HG03342 (cell line): ENCODE results near the gene CPT1B.
"Not testable (repeated sequence)": the region's sequence is repeated elsewhere in the genome, so short reads cannot be mapped to it uniquely, and the experiment has no call there.

Experiments used
- ATAC-seq: cut with Tn5 transposase; IDR thresholded peaks from one replicate; pipeline ENCODE4 v1.9.1; 2021; ENCODE audit warnings: mild to moderate bottlenecking, moderate library complexity; ENCODE audit not compliant: unreplicated experiment

Gene CPT1B

DNA sequence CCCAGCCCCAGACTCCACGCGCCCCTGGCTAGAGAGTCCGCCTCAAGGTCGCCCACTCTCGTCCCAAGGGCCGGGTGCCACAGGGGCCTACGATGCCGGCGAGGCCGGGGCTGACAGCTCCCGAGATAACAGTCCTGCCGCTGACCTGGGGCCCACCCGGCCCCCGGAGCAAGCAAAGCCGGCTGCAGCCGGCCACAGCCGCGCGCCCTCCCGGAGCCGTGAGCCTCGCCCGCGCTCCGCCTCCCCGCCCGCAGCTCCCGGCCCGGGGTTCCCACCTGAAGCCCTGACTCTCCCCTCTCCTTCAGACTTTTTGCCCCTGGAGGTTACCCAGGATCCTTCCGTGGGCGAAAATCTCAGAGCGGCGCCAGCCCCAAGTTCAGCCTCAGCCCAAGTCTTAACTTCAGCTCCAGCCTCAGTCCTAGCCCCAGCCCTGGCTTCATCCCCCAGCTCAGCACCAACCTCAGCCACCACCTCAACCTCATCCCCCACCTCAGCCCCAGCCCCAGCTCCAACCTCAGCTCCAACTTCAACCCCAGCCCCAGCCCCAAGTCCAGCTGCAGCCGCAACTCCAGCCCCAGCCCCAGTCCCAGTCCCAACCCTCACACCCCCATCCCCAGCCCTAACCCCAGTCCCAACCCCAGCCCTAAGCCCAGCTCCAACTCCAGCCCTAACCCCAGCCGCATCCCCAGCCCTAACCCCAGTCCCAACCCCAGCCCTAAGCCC, 30.8 kb downstream of the CPT1B start:
- ATAC-seq, result no peak

DNA sequence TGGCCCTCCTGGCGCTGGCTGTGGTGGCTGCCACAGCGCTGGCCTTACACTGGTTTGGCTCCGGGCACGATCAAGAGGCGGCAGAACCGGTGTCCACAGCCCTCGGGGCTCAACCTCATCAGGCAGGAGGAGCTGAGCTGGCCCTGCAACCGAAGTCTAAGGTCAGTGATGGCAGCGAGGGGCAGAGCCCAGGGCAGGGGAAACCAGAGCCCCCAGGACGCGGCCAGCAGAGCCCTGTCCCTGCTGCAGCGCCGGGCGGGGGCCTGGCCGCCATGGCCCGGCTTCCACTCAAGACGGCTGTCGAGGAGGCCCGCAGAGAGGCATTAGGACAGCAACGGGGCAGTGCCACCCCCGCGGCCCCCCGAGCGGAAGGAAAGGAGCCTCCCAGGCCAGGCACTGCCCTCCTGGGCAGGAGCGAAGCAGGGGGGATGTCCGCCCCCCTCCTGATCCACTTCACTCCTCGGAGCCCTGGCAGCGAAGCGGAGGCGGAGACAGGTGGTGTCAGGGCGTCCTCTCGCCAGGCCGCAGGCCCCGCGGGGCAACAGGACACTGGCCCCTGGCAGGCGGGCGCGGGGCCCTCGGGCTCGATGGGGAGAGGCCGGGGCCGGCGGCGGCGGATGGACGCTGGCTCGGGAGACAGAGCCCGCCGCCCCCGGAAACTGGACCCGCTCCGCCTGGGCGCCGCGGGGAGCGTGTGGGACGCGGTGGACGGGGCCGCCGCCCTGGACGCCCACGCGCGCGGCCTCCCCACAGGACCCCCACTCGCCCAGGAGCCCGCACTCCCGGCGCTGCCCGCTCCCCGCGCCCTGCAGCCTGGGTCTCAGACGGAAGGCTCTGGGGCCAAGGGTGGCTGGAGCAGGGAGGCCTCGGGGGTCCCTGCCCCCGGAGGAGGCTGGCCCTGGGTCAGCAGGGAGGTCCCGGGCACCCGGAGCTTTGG, 31.6 kb downstream of the CPT1B start:
- ATAC-seq, result no peak

DNA sequence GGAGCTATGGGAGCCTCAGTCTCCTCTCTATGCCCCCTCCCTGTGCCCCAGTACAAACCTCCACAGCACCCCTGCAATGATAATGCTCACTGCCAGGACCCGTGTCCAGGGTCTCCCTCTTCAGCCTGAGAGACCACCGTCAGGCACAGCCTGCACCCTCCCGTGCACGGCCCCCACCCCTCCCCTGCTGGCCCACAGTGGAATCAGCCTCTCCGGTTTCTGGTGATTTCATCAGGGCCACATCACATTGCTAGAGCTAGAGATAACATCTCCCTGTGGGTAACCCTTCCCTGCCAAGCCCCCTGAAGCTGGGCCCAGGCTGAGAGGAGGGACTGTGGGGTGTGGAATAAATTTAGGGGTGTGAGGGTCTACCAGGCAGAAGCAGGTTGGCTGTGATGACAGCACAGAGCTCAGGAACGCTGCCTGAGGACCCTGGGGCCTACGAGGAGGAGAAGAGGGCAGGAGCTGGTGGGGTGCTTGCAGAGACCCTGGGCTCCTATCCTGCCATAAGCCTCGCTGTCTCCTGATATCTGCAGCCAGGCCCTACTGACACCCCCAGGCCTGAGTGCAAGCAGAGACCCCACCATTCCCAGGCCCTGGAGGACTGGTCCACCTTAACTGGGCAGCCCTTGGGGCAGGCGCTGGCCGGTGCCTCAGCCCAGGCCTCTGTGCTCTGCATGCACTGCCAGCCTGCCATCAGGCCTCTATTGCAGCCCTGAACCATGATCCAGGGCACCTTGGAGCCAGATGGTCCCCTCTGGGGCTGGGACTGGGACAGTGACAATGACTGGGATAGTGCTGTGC, 32.5 kb downstream of the CPT1B start, which contains the start of gene KLHDC7B:
TSS of gene KLHDC7B (plus strand) at position 378 of the 804 bp plus-strand sequence. CDS start at position 723, 345 bp downstream.
- no peak for ATAC-seq

DNA sequence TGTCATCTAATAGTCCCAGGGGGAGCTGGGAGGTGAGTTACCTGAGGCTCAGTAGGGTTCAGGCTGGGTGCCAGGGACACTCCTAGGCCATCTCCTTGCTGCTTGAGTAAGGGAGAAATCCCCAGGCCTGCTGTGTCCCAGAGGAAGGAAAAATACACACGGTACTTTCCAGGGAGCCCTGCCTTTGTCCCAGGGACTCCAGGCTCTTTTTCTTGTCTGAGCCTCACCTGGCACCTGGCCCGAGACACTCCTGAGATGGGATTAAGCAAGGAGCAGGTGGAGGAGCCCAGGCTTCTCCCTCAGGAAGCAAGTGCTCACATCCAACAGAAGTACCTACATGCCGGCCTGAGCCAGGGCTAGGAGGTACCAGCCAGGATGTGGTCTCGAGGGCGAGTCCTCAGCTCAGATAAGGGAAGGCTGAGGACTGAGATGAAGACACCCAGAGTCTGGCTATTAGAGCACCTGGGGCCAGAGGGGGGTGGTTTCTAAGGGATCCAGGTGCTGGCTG, 33.4 kb downstream of the CPT1B start:
- no peak for ATAC-seq

DNA sequence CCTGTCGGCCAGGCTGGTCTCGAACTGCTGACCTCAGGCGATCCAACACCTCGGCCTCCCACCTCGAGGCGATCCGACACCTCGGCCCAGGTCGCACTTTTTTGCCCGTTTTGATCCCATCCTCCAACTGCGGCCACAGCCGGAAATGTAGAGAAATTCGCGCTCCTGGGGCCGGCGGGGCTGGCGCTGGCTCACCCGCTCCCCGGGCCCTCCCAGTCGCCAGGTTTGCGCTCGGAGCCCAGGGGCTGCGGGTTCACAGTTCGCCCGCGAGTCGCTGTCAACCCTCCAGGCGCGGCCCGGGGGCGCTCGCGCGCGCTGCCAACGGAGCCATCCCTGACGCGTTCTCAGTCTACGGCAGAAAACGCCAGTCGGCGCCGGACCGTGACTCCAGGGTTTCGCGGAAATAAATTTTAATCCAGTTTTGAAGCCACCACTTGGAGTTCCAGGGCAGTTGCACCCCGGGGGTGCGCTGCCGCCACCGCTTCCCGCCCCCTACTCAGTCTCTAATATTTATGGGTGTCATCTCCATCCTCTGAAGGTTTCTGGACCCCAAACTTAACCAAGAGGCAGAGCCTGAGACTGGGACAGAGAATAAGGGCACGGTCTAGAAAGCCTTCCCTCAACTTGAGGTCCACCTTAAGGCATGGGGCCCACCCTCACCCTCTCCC, 34.0 kb downstream of the CPT1B start:
- no peak for ATAC-seq

DNA sequence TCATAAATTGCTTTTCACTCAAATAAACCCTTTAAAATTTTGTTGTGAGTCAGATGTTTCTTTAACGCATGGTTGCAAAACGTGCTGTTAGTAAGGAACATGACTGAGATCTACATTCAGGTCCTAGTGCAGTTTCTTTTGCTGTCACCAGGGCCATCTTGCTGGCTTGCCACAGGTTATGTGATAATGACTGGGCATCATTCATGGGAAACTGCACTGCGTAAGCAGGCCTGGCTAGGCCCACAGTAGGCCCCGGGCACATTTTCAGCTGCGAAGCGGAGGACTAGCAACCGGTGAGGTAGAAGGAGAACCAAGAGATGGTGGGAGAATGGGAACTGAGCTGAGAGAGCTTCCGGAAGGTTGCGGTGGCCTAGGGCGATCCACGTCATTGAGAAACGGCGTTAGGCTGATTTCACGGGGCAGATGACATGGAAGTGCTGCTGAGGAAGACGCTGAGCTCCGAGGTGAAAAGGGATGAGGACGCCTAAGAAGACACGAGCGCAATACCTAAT, 35.8 kb downstream of the CPT1B start:
- ATAC-seq, result no peak

DNA sequence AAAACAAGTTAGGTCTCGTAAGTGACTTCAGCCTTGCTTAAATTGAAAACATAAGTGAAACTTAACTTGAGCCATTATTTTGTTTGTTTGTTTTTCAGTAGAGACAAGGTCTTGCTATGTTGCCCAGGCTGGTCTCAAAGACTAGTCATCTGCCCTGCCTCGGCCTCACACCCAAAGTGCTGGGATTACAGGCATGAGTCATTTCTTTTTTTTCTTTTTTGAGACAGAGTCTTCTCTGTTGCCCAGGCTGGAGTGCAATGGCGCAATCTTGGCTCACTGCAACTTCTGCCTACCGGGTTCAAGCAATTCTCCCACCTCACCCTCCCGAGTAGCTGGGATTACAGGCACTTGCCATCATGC, 36.6 kb downstream of the CPT1B start:
- ATAC-seq, result not testable (repeated sequence)

DNA sequence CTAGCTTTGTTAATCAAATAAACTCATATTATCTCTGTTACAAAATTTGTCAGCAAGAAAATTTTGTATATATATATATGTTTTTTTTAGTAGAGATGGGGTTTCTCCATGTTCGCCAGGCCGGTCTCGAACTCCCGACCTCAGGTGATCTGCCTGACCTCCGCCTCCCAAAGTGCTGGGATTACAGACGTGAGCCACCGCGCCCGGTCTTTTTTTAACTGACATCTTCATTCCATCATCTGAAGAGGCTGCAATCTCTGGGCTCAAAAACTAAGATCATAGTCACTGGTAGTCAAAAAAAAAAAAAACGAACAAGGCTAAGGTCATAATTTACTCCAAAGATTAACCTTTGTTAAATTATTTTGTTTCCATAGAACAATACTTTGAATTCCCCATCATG, 37.8 kb downstream of the CPT1B start:
- no peak for ATAC-seq

DNA sequence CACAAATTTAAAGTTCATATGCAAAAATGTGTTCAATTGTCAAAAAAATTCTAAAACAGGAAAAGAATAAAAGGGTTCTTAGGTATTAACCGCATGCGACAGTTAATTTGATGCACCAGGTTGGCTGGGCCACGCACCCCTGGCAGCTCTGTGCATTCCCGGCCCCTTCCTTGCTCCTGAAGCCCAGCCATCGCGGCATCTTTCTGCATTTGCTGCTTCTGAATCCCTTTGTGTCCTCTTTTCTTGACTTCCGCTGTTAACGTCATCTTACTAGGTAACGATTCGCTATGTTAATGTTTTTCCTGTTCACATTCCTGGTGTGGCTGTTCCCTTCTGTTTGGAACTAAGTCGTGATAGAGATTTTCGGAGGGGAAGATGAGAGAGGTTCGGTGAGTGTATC, 40.5 kb downstream of the CPT1B start:
- ATAC-seq, result no peak

DNA sequence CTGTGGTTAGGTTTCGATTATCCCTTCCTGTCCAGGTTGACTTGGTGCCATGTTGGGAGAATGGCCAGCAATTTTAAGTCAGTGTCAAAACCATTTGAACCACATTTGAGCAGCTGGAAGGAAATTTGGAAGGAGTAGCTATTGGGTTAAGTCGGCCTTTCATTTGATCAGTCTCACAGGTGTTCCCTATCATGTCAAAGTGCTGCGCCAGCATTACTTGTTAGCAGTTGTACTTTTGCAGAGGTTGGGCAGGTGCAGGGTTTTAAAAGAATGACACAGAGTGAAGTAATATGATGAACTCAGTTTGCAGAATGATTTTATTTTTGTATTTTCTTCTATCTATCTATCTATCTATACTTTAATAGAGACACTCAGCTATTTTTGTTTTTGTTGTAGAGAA, 42.0 kb downstream of the CPT1B start:
- ATAC-seq, result no peak

DNA sequence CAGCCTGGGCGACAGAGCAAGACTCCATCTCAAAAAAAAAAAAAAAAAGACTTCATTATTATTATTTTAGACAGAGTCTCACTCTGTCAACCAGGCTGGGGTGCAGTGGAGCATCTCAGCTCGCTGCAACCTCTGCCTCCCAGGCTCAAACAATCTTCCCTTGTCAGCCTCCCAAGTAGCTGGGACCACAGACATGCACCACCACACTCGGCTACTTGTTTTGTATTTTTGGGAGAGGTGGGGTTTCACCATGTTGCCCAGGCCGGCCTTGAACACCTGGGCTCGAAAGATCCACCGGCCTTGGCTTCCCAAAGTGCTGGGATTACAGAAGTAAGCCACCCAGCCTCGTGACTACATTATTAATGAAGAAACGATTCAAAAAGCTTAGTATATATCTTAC, 43.1 kb downstream of the CPT1B start:
- ATAC-seq, result no peak

DNA sequence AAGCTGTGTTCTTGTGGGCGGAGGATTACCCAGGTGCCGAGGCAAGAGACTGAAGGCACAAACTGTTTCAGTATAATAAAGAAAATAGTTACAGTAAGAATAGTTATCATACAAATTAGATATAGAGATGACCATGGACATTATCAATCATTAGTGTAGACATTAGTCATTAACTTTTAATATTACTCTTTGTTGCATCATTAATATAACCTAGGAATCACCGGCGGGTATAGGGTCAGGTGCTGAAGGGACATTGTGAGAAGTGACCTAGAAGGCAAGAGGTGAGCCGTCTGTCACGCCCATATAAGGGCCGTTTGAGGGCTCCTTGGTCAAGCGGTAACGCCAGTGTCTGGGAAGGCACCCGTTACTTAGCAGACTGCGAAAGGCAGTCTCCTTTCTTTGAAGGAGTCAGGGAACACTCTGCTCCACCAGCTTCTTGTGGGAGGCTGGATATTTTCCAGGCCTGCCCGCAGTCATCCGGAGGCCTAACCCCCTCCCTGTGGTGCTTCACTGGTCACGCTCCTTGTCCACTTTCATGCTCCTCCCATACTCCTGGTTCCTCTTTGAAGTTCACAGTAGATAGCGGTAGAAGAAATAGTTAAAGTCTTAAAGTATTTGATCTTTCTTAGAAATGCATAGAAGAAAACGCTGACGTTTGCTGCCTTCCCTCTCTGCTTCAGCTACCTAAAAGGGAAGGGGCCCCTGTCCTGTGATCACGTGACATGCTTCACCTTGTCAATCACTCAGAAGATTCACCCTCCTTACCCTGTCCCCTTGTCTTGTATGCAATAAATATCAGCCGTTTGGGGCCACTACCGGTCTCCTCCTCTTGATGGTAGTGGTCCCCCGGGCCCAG, 44.1 kb downstream of the CPT1B start:
- not testable (repeated sequence) for ATAC-seq

DNA sequence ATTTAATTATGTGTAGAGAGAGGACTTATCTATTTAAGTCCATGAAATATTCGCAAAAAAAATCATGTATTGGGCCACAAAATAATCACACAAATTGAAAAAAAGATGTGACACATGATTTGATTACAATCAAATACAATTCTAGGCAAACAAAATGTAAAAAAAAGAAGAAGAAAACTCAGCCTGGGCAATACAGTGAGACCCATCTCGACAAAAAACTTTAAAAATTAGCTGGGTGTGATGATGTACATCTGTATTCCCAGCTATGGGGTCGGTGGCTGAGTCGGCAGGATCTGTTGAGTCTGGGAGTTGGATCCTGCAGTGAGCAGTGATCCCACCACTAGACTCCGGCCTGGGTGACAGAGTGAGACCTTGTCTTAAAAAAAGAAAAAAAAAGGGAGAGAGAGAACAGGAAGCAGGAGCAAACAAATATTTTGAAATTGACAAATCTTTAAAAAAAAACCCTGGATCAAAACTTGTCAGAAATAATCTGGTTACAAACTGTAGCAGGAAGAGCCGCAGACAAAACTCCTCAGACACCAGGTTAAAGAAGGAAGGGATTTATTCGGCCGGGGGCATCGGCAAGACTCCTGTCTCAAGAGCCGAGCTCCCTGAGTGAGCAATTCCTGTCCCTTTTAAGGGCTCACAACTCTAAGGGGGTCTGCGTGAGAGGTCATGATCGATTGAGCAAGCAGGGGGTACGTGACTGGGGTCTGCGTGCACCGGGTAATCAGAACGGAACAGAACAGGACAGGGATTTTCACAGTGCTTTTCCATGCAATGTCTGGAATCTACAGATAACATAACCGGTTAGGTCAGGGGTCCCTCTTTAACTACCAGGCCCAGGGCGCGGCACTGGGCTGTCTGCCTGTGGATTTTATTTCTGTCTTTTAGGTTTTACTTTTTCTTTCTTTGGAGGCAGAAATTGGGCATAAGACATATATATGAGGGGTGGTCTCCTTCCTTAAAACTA, 45.1 kb downstream of the CPT1B start:
- ATAC-seq, result no peak

DNA sequence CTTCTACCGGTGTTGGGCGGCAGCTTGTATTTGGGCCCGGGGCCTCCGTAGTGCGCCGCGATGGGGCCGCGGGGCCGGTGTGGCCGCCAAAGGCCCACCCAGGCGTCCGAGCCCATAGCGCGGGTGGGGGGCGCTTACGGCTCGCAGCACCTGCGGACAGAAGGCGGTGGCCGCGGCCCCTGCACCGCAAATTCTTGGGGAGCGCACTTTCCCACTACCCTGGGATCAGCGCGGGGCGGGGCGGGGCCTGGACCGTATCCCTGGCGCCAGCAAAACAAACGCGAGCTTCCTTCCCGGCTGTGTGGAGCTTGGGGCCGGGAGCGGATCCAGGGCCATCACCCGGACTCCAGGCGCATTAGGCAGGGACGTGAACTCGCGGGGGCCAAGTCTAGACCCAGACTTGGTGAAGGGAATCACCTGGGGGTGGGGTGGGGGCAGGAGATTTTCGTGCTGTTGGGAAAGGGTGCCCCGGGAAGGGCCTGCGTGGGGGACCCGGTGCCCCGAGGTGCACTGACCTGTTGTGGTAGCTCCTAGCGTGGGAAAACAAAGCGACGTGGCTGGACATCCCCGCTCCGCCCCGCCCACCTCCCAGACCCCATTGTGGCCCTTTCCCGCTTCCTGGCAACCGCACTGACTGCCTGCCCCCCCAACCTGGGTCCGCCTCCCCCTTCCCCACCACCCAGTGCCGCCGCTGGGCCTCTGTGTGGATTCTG, 46.1 kb downstream of the CPT1B start:
- ATAC-seq, result no peak

DNA sequence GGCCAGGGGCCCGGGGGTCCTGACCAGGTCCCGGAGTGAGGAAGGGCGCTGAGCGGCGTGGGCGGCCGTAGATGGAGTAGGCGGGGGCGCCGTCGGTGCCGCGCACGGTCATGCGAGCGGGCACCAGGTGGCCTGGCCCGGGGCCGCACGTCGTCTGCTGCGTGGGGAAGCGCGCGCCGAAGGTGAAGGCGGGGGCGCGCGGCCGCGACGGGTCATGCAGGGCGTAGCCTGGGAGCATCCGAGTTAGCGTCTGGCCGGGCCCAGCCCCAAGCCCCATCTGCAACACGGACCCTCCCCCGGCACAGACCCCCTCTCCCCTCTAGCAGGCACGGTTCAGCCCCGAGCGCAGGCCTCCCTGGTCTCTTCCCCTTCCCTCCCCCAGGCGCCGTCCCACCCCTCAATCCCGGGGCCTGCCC, 46.7 kb downstream of the CPT1B start:
- ATAC-seq, result no peak

DNA sequence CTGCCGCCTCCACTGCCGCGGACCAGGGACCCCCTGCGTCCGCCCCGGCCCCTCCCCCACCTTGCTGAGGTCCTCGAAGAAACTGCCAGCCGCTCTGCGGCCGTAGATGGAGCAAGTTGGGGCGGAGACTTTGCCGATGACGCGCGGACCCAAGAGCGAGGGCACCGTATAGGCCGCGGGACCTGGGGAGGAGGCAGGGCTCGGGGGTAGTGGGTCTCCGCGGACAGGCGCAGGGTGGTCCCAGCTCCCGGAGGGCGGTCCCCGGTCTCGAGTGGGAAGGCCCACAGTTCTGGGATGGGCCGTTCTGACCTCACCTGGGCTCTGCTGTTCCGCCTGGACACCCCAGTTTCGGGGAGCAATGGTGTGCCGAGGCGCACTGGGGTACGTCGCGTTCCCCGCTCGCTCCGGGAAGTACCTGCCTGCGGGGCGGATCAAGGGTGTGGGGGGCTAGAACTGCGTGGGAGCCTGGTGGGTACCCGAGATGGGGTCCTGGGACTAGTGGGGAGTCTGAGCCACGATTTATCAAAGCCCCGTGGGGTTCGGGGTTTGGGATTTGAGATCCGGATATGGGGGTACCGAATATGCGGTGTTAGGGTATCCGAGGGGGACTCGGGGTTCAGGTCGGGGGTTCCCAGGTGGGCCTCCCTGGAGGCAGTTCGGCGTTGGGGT, 47.2 kb downstream of the CPT1B start:
- ATAC-seq, result no peak

DNA sequence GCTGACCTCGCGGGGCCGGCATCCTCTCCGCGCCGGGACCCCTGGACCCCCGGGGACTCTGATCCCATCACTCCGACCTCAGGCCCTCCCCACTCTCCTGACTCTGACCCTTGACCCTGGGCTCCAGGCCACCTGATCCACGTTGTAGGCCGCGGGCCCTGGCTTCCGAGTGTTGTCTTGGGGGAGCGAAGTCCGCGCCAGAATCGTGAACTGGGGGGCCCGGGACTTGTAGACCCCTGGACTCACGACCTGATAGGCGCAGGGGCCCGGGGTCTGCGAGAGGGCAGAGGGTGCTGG, 47.7 kb downstream of the CPT1B start:
- ATAC-seq, result no peak
